Thoracic aorta endothelial cell (primary cell): ENCODE measurements around the gene SF3B3. TPM values are rescaled to one million over a fixed set of nuclear protein-coding genes. Genes with fewer than 3 reads are reported as not detected.
A peak's percentile ranks its signal among the peaks of the same experiment; 100 is the strongest.

Experiments used
- small RNA-seq: library from RNA; depleted of rRNA; stranded (forward); fragments of <200 nt; gene quantifications from one replicate; pipeline ENCODE3, GENCODE V24; 2012
- total RNA-seq: library from RNA; depleted of rRNA; stranded (reverse); fragments of >200 nt; gene quantifications from 2 replicates; pipeline ENCODE4 v1.2.3, GENCODE V29; 2012

The SF3B3 gene
- 190 and 239 TPM in 2 replicates for total RNA-seq

GRCh38 chr16:70523743-70524398 lies at the start of gene SF3B3:
Gene SF3B3 (plus strand): TSS chr16:70523816. CDS start chr16:70526657, 2,841 bp downstream.

GRCh38 chr16:70523076-70523742 lies 407 bp upstream of the SF3B3 start, which contains the start of gene COG4:
Gene COG4 (minus strand): TSS chr16:70523554. CDS start chr16:70523543, 11 bp downstream.

Small RNA genes lying within 50 kb of the gene (small RNA-seq; reads per million reads assigned to genes)
- gene SNORD111: 1.3 reads per million, percentile 30 among the genes with 10 or more reads in this experiment
- gene SNORD111B: 128 reads per million, percentile 99 among the genes with 10 or more reads in this experiment

Other genes starting within 250 kb of the SF3B3 start
- 75.0 and 83.7 TPM in 2 replicates for gene AARS1, start 234.3 kb upstream of the SF3B3 start, total RNA-seq
- 35.1 and 36.8 TPM in 2 replicates for gene DDX19B, start 224.6 kb upstream of the SF3B3 start, total RNA-seq
- gene DDX19A, start 176.9 kb upstream of the SF3B3 start, total RNA-seq: 43.0 and 43.4 TPM in 2 replicates
- 34.7 and 41.5 TPM in 2 replicates for gene ST3GAL2, start 84.7 kb upstream of the SF3B3 start, total RNA-seq
- gene FCSK, start 69.2 kb upstream of the SF3B3 start, total RNA-seq: 7.6 and 9.0 TPM in 2 replicates
- 55.5 and 56.8 TPM in 2 replicates for gene COG4, start 262 bp upstream of the SF3B3 start, total RNA-seq
- 0.14 and 0.27 TPM in 2 replicates for gene IL34, start 122.7 kb downstream of the SF3B3 start, total RNA-seq
- gene MTSS2, start 162.2 kb downstream of the SF3B3 start, total RNA-seq: 19.2 and 26.3 TPM in 2 replicates